Effector memory CD8-positive, alpha-beta T cell (primary cell): Measurements from ENCODE around the gene PTCHD4.

Experiments used
- ATAC-seq: fragments of 150-1000 bp; cut with Tn5 transposase; replicated peaks from 2 replicates; pipeline ENCODE4 v1.10.0; 2021; ENCODE audit warnings: mild to moderate bottlenecking, moderate library complexity
- DNase-seq, 3 experiments: peaks; one replicate each; pipeline ENCODE4 v3.0.0; 2021
- H3K27ac Mint-ChIP-seq, 2 donors: one replicate each; pipeline ENCODE4 v1.8.0; 2022; ENCODE audit warnings: mild to moderate bottlenecking in 2 of 2, mixed read lengths in 2 of 2, moderate library complexity in 2 of 2
- H3K27me3 Mint-ChIP-seq, 2 donors: one replicate each; pipeline ENCODE4 v1.8.0; 2022; ENCODE audit warnings: mixed read lengths in 2 of 2
- H3K36me3 Mint-ChIP-seq: one replicate; pipeline ENCODE4 v1.8.0; 2022; ENCODE audit warnings: mild to moderate bottlenecking, moderate library complexity, mixed read lengths; ENCODE audit not compliant: insufficient read depth
- H3K4me1 Mint-ChIP-seq, 2 donors: one replicate each; pipeline ENCODE4 v1.8.0; 2022; ENCODE audit warnings: low read depth in 2 of 2, mixed read lengths in 2 of 2
- H3K4me3 Mint-ChIP-seq, 2 donors: one replicate each; pipeline ENCODE4 v1.8.0; 2022; ENCODE audit warnings: mild to moderate bottlenecking in 2 of 2, mixed read lengths in 2 of 2, moderate library complexity in 2 of 2
- H3K9me3 Mint-ChIP-seq, 2 donors: one replicate each; pipeline ENCODE4 v1.8.0; 2022; ENCODE audit warnings: mixed read lengths in 2 of 2

PTCHD4 gene

GRCh38 chr6:48087448-48087847 lies 23.5 kb downstream of the PTCHD4 start:
- no peaks in the 10 kb centered on the region for H3K27me3 Mint-ChIP-seq
- no peak overlapping the region for H3K4me3 Mint-ChIP-seq
- ATAC-seq (no peak), DNase-seq (no peak)
- no peaks in the 10 kb centered on the region for H3K36me3 Mint-ChIP-seq
- no peak overlapping the region for H3K27ac Mint-ChIP-seq
- no peaks in the 10 kb centered on the region for H3K4me1 Mint-ChIP-seq
- H3K9me3 Mint-ChIP-seq = no peaks in the 10 kb centered on the region

GRCh38 chr6:48086187-48086586 lies 24.8 kb downstream of the PTCHD4 start:
- Mint-ChIP-seq H3K27ac (no peak overlapping the region), H3K4me3 (no peak overlapping the region), H3K9me3 (no peaks in the 10 kb centered on the region), H3K27me3 (no peaks in the 10 kb centered on the region), H3K36me3 (no peaks in the 10 kb centered on the region), H3K4me1 (no peaks in the 10 kb centered on the region)
- ATAC-seq = no peak
- no peak for DNase-seq

- no peak for ATAC-seq
- no peaks in the 10 kb centered on the region for H3K4me1 Mint-ChIP-seq
These were observed 25.8 kb downstream of the PTCHD4 start for GRCh38 chr6:48085131-48085741.

GRCh38 chr6:48084201-48084600 lies 26.8 kb downstream of the PTCHD4 start:
- DNase-seq = no peak
- Mint-ChIP-seq H3K4me1 (no peaks in the 10 kb centered on the region), H3K36me3 (no peaks in the 10 kb centered on the region), H3K27ac (no peak overlapping the region), H3K9me3 (no peaks in the 10 kb centered on the region), H3K4me3 (no peak overlapping the region), H3K27me3 (no peaks in the 10 kb centered on the region)
- ATAC-seq = no peak

More at GRCh38 chr6:48085131-48085741, 25.8 kb downstream of the PTCHD4 start:
- no peak overlapping the region for H3K27ac Mint-ChIP-seq
- no peak for DNase-seq
- no peaks in the 10 kb centered on the region for H3K27me3 Mint-ChIP-seq
- H3K9me3 Mint-ChIP-seq = no peaks in the 10 kb centered on the region
- no peak overlapping the region for H3K4me3 Mint-ChIP-seq
- no peaks in the 10 kb centered on the region for H3K36me3 Mint-ChIP-seq

- no peaks in the 10 kb centered on the region for H3K4me1 Mint-ChIP-seq
- H3K9me3 Mint-ChIP-seq = no peaks in the 10 kb centered on the region
- no peak overlapping the region for H3K4me3 Mint-ChIP-seq
- no peaks in the 10 kb centered on the region for H3K36me3 Mint-ChIP-seq
- no peak overlapping the region for H3K27ac Mint-ChIP-seq
- ATAC-seq (no peak), DNase-seq (no peak)
- no peaks in the 10 kb centered on the region for H3K27me3 Mint-ChIP-seq
These were observed 30.6 kb downstream of the PTCHD4 start for GRCh38 chr6:48080227-48081009.

- ATAC-seq = no peak
- H3K4me1 Mint-ChIP-seq = no peaks in the 10 kb centered on the region
- peaks cover 0 to 2% of the 10 kb centered on the region in 2 donors for H3K9me3 Mint-ChIP-seq
- no peak overlapping the region for H3K4me3 Mint-ChIP-seq
- no peaks in the 10 kb centered on the region for H3K27me3 Mint-ChIP-seq
- DNase-seq = no peak
- H3K36me3 Mint-ChIP-seq = no peaks in the 10 kb centered on the region
- H3K27ac Mint-ChIP-seq = no peak overlapping the region
These were observed 32.9 kb downstream of the PTCHD4 start for GRCh38 chr6:48078120-48078519.

GRCh38 chr6:48075181-48075580 lies 35.8 kb downstream of the PTCHD4 start:
- H3K9me3 Mint-ChIP-seq = peaks cover 0 to 2% of the 10 kb centered on the region in 2 donors
- no peak for ATAC-seq
- H3K27ac Mint-ChIP-seq = no peak overlapping the region
- no peaks in the 10 kb centered on the region for H3K27me3 Mint-ChIP-seq
- DNase-seq = no peak
- H3K36me3 Mint-ChIP-seq = no peaks in the 10 kb centered on the region
- H3K4me1 Mint-ChIP-seq = no peaks in the 10 kb centered on the region
- no peak overlapping the region for H3K4me3 Mint-ChIP-seq

- peaks cover 0 to 5% of the 10 kb centered on the region in 2 donors for H3K27me3 Mint-ChIP-seq
- no peak overlapping the region for H3K4me3 Mint-ChIP-seq
- DNase-seq (no peak), ATAC-seq (no peak)
- peaks cover 0 to 2% of the 10 kb centered on the region in 2 donors for H3K9me3 Mint-ChIP-seq
- no peaks in the 10 kb centered on the region for H3K36me3 Mint-ChIP-seq
- no peak overlapping the region for H3K27ac Mint-ChIP-seq
- no peaks in the 10 kb centered on the region for H3K4me1 Mint-ChIP-seq
These were observed 36.8 kb downstream of the PTCHD4 start for GRCh38 chr6:48073976-48074767.

- Mint-ChIP-seq H3K4me3 (no peak overlapping the region), H3K9me3 (peaks cover 0 to 2% of the 10 kb centered on the region in 2 donors), H3K27me3 (peaks cover 0 to 19% of the 10 kb centered on the region in 2 donors), H3K27ac (no peak overlapping the region), H3K36me3 (no peaks in the 10 kb centered on the region), H3K4me1 (peaks cover 0 to 1% of the 10 kb centered on the region in 2 donors)
- DNase-seq (no peak), ATAC-seq (no peak)
These were observed 39.2 kb downstream of the PTCHD4 start for GRCh38 chr6:48071833-48072232.

GRCh38 chr6:48069280-48069679 lies 41.7 kb downstream of the PTCHD4 start:
- Mint-ChIP-seq H3K4me1 (peaks cover 0 to 1% of the 10 kb centered on the region in 2 donors), H3K27me3 (peaks cover 0 to 19% of the 10 kb centered on the region in 2 donors), H3K27ac (no peak overlapping the region), H3K36me3 (no peaks in the 10 kb centered on the region), H3K9me3 (peaks cover 0 to 2% of the 10 kb centered on the region in 2 donors), H3K4me3 (no peak overlapping the region)
- no peak for ATAC-seq
- no peak for DNase-seq

- Mint-ChIP-seq H3K27ac (no peak overlapping the region), H3K4me1 (peaks cover 0 to 1% of the 10 kb centered on the region in 2 donors), H3K9me3 (no peaks in the 10 kb centered on the region), H3K27me3 (peaks cover 0 to 19% of the 10 kb centered on the region in 2 donors), H3K4me3 (no peak overlapping the region), H3K36me3 (no peaks in the 10 kb centered on the region)
- no peak for ATAC-seq
- DNase-seq = no peak
These were observed 42.4 kb downstream of the PTCHD4 start for GRCh38 chr6:48068278-48069251.

- Mint-ChIP-seq H3K4me1 (peaks cover 0 to 1% of the 10 kb centered on the region in 2 donors), H3K27ac (no peak overlapping the region), H3K27me3 (peaks cover 0 to 19% of the 10 kb centered on the region in 2 donors), H3K9me3 (no peaks in the 10 kb centered on the region), H3K36me3 (no peaks in the 10 kb centered on the region), H3K4me3 (no peak overlapping the region)
- ATAC-seq (no peak), DNase-seq (no peak)
These were observed 43.1 kb downstream of the PTCHD4 start for GRCh38 chr6:48067886-48068277.
